ENCODE measurements around the gene INPP4A.
"Not testable (repeated sequence)": the region's sequence is repeated elsewhere in the genome, so short reads cannot be mapped to it uniquely, and the experiment has no call there.

INPP4A gene

DNA sequence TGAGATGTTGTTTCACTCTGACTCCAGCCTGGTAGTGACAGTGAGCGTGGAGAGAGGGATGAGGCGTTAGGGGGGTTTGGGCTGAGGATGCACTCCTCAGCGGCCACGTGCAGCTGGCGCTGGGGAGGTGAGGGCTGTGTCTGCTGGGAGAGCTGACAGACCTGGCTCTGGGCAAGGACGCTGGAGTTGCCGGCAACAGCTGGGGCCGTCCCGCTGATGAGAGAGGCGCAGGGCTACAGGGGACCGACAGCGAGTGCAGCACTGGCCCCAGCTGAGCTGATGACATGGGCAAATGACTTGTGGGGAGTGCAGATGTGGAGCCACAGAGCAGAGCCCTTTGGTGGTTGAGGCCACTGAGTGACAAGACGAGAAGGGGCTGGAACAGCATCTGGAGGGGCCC, 125.3 kb downstream of the INPP4A start:
- no peak for DNase-seq

DNA sequence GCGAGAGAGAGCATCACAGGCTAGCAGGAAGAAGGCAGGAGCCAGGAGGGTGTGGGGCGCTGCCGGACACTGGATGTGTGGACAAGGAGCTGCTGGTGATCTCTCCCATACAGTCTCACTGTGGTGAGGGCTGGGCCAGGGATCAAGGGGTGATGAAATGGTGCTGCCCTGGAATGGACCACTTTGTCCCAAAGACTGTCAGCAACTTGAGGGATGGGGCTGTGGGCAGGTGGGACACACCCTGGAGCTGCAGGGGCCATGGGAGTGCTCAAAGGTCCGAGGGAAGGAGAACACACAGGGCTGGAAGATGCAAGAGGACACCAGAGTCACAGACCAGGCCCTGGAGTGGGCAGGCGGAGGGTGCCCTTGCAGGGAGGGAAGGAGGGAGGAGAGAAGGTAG, 125.7 kb downstream of the INPP4A start:
- no peak for DNase-seq

DNA sequence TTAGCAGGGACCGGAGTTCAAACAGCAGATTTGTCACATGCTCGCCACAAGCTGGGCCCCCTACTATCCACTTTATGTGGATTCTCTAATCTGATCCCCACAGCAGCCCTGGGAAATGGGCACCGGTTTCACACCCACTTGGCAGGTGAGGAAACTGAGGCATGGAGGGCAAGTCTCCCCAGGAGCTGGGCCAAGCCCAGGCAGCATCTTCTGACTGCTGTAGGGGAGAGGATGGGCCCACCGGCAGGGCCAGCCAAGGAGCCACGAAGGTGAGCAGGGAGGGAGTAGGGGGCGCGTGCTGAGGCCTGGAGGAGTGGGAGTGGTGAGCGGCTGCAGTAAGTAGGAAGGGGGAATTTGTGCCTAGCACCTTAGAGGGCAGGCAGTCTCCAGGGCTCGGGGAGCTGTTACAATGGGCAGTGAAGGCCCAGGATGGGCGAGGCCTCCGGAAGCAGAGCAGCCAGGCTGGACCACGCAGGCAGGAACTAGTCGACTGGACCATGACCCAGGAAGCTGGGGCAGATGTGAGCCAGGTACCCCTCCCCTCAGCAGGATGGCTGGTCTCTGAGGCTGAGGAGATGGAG, 126.6 kb downstream of the INPP4A start:
- DNase-seq = no peak

DNA sequence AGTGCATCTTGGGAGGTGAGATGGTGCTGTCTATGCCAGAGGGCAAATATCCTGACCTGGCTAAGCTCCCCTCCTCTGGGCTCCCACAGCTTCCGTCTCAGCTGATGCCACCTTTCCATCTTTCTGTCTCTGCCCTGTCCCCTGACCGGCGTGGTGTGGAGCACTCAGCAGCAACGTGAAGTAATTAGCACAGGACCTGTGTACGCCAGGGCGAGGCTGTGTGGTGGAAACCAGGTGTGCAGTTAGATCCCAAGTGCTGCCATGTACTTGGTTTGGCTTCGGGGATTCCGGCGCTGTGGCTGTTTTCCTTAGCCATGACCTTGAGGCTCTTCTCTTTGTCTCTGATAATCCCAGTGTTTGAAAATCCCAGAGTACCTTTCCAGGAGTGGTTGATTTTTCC, 127.1 kb downstream of the INPP4A start:
- DNase-seq = no peak

DNA sequence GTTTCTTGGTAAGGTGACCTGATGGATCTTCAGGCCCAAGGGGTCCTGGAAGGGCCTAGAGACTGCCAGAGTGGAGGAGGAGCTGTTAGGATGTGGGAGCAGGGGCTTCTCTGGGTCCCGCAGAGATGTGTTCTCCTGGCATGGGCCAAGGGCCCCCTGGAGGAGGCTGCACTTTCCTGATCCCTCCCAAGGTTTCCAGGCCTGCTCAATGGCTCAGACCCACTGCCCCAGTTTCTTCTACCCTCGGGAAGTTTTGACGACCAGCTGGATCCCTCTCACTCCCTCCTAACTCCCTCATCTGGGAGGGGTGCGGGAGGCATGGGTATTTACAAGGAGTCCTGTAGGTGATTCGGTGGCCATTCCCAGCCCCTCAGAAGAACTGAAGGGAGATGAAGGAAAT, 127.6 kb downstream of the INPP4A start:
- no peak for DNase-seq

DNA sequence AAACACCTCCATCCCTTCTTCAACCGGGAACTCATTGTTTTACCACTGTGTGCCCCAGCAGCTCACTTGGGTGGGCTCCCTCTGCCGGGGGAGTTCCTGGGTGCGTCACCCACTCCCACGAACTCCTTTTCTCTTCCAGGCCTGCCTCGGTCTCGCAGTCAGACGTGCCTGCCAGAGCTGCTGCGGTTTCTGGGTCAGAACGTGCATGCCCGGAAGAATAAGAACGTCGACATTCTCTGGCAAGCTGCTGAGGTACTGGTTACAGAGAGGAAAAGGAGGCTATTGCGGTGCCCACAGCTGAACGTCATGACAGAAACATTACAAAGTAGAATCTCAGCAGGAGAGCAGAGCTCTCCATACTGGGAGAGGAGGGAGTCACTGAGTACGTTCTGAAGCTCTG, 128.0 kb downstream of the INPP4A start:
- no peak for DNase-seq

DNA sequence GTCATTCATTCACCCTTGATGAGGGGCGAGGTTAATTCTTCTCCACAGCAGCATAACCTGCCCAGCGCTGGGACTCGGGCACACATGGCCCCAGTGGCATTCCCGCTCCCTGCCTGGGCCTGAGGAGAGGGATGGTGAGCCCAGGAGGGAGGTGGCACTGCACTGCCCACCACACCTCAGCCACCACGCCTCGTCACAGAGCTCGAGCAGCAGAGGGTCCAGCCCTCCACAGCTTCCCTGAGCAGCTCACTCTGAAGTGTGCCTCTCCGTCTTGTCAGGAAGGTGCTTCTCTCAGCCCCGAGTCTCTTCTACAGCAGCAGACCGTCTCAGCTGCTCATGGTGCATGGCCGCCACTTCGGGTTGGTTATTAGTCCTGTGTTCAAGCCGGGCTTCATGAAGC, 128.8 kb downstream of the INPP4A start:
- DNase-seq = no peak

DNA sequence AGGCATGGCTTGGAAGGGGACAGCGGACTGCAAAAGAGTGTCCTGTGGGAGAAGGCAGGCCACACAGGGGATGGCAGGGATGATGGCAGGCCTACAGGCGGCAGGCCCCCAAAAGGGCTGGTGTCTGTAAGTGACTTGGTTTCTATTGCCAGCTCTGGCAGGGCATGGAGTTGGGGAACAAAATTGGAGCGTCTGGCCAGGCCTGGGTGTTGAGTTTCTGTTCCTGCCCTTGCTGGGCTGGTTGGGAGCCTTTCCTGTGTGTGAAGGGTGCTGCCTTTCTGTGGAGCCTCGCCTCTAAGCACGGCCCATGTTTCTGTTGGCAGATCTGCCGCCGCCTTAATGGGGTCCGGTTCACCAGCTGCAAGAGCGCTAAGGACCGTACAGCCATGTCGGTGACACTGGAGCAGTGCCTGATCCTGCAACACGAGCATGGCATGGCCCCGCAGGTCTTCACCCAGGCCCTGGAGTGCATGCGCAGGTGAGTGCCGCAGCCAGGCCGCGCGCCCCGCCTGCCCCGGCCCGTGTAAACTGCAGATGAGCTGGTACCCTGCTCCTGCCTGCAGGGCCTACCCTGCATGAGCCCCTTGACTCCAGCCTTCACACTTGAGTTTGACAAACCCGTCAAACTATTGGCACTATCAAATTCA, 132.1 kb downstream of the INPP4A start:
- no peak for DNase-seq

DNA sequence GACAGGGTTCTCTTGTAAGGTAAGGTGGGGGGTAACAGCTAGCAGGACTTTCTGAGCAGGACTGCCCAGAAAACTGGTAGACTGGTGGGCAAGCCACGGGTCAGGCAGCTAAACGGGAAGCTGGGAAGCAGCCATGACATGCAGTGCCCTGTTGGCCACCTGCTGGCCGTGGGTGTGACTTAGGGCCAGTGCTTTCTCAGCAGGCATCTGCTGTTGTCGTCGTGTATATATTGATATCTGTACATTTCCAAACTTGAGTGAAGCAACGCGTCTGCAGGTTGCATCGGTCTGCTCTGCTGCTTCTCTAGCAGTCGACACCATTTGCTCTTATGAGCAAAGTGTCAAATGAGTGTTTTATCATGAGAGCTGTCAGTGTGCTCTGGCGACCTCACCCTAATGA, 132.7 kb downstream of the INPP4A start:
- DNase-seq = no peak

DNA sequence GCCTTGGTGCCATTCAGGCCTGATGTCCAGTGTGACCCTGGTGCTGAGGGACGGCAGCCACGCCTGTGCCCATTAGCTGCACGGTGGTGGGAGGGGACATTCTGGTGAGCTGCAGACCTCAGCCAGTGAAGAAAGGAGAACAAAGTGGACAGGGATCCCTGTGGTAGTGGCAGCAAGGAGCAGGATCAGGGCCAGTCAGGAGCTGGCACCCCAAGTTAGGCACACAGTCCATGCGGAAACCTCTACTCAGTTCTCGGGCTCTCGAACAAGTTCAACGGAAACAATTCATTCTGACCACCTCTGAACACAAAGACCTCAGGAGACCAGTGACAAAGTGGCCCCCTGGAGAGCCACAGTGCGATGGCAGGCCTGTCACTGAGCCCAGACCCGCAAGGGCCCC, 133.6 kb downstream of the INPP4A start:
- DNase-seq = no peak

DNA sequence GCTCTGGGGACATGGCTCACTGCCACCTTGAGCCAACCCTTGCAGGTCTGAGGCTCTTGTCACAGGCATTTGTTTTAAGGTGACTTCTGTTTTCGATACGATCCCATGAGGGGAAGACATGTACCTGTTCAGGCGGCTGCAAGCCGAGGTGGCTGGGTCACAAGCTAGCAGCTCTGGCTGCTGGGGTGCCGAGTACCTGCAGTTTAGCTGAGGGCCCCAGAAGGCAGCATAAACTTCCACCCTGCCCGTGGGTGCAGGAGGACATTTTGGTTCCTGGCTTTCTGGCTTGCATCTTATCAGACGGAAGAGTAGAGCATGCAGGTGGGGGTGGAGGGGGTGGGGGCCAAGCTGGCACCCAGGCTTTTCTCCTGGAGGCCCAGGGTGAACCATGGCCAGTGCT, 135.3 kb downstream of the INPP4A start:
- DNase-seq = no peak

DNA sequence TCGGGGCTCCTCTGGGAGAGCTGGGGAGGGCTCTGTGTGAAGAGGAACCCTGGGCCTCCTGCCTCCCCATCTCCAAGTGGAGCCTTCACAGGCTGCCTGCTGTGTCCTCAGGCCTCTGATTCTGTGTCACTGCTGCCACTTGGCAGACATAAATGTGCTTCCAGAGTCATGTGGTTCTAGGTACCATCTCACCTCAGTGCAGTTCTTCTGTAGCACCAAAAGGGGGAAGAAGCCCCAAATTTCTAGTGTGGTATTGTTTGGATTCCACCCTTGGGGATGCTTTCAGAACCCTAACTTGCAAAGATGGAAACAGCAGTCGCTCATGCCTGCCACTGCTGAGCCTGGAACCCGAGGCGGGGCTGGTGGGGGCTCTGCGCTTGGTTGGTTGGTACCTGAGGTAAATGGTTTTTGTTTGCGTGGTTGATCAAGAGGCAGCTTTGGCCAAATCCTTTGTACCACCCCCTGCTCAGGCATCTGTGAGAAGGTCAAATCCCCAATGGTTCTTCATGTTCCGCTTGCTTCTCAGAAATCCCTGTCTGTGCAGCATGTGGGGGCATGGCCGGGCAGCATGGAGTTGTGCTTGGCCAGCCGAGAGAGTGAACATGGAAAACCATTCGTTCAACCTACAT, 136.1 kb downstream of the INPP4A start:
- no peak for DNase-seq

DNA sequence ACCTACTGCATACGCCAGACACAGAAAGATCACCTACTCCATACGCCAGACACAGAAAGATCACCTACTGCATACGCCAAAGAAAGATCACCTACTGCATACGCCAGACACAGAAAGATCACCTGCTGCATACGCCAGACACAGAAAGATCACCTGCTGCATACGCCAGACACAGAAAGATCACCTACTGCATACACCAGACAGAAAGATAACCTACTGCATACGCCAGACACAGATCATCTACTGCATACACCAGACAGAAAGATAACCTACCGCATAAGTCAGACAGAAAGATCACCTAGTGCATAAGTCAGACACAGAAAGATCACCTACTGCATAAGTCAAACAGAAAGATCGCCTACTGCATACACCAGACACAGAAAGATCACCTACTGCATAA, 137.9 kb downstream of the INPP4A start:
- DNase-seq = no peak

DNA sequence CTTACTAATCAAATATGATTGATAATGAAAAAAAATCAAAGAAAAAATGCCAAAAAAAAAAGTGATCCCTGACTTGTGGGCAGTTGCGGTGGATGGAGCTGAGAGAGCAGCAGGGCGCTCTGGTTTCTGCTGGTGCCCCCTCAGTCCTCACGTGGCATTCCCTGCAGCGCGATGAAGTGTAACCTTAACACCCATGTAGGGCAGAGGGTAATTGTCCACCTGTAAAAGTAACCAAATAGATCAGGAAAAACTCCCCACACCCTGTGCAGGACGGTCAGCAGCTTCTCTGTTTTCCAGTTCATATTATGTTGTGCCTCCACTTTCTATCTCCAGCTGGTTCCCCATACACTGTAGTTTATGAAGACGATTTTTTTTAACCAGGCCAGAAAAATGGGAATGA, 138.6 kb downstream of the INPP4A start:
- no peak for DNase-seq

DNA sequence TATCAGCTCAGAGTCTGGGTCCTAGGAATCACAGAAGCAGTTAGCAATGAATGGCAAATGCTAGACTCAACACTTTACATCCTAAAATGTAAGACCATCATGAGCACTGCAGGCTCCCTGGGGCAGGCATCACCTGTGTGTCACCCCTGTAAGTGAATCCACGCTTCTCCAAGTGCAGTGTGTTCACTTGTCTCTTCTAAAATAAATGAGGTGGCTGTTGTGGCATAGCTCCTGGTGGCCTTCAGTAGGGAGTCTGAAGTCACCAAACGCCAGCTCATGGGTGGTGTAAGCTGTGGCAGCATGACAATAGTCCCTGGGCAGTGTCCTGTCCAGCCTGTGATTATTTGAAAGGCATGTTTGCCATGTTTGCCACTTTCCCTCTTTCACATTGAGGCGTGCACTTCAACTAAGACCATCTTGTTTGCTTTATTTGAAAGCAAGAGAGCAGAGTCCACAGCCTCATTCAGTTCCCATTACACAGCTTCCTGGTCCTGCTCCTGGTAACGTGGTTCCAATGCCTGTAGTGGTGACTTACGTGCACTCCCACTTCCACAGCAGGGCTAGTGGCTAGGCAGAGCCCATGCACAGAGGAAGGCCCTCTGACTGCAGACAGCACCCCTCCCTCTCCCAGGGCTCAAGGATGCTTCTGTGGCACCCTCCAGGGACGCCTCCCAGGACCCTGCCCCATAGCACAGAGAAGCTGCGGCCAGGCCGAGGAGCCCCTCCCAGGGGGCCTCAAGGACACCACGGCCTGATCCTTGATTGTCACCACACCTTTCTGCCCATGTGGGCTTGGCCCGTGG, 139.4 kb downstream of the INPP4A start:
- no peak for DNase-seq

DNA sequence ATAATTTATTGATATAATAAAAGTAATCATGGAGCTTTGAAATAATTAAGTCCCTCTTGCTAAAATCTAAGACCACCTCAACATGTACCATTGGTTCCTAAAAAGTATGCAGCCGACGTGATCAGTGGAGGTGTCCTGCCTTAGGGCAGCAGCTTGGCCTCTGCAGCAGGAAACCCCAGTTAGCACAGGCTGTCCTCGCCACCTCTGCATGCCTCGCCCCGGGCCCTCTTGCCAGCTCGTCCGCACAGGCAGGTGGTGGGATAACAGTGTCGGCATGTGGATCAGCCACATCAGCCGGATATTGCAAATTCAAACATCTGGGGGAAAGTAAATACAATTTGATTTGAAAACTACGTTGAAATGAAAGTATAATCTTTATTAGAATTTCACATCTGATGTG, 140.7 kb downstream of the INPP4A start:
- no peak for DNase-seq

DNA sequence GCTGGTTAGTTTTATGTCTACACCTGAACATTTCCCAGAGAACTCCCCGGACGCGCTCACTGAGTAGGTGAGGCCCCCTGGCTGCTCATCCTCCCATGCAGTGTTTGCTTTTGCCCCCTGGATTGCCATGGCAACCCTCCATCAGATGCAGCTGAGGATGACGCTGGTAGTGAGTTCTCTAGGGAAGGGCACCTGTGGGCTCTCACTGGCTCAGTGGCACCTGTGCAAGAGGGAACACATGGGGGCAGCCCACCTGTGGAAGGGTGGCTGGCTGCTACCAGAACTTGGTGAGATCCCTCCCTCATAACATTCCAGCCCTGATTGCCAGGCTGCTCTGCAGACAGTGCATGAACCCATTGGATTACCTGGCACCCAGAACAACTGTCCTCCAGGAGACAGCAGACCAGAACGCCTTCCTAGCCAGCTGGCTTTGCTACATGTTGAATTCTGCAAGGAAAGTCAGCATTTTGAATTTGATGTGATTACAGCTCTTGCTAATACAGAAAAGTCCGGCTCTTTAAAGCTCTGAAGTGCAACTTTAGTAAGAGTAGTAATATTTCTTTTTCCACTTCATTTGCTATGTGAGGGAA, 142.0 kb downstream of the INPP4A start:
- no peak for DNase-seq

DNA sequence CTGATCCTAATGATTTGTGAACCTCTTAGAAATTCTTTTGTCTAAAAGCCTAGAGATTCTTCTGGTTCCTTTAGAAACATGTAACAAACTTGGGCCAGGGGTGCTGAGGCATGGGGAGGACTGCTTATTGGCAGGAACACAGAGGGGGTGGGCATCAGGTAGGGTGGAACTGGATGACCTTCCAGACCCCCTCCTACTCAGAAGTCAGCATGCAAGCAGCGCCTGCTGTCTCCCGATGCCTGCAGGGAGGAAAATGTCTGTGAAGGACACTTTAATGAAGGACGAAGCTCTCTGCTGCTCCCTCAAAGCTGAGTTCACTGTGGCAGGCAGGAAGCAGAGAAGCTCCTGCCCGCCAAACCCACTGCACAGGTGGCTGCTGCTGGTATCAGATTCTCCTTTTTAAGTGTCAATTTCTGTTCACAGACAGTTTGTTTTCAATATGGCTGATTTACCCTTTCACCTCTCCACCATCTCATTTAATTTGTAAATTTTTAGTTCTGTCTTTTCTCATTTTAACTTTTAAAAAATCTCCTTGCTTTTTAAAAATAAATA, 144.3 kb downstream of the INPP4A start:
- no peak for DNase-seq

DNA sequence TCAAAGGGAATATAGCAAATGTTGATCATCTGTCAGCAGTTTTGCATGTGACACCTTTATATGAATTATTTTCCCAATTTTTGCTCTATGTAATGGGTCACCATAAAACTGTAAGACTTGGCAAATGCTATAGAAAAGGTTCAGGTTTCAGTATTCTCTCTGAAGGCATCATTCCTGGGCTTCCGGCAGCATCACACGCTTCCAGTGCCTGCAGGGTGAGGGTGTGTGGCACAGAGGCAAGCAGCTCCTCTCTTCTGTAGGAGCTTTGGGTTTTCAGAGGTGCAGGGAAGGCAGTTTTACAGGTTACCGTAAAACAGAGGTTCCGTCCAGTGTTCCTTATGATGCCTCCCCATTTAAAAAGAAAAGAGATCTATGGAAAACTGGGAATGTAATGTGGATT, 144.8 kb downstream of the INPP4A start:
- no peak for DNase-seq

DNA sequence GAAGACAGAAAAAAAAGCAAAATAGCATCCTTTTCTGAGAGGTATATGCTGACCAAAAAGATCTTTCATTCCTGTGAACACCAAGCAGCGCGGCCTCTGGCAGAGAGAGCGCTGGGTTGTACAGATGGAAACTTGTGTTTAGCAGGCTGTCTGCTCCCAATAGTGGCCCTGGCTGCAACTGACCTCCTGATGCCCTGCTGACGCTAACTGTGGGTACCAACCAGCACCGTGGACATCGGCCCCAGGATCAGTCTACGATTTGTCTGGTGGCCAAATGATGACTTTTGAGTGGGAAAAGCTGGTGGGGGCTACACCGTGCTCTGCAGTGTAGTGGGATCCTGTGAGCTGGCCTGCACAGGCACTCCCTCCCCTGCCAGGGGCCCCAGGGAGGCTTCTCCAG, 147.9 kb downstream of the INPP4A start:
- DNase-seq = no peak

DNA sequence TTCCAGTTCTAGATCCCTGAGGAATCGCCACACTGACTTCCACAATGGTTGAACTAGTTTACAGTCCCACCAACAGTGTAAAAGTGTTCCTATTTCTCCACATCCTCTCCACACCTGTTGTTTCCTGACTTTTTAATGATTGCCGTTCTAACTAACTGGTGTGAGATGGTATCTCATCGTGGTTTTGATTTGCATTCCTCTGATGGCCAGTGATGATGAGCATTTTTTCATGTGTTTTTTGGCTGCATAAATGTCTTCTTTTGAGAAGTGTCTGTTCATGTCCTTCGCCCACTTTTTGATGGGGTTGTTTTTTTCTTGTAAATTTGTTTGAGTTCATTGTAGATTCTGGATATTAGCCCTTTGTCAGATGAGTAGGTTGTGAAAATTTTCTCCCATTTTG, 150.0 kb downstream of the INPP4A start:
- not testable (repeated sequence) for DNase-seq

DNA sequence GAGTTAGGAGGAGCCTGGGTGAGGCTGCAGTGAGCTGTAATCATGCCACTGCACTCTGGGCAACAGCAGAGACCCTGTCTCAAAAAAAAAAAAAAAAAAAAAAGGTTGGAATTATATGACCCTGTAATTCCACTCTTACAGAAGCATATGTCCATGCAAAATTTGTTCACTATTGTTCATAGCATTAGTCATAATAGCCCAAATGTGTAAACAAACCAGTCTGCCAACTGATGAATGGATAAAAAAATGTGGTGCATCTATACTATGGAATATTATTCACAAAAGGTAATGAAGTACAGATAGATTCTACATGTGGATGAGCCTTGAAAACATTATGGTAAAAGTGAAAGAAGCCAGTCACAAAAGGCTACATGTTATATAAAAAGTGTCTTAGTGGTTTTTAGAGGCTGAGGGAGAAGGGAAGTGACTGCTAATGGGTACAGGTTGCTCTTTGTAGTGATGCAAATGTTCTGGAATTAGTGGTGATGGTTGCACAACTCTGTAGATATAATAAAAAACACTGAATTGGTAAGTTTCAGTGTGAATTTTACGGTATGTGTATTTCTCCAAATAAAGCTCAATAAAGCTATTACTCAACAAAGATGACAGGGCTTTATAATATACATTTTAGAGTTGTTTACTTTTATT, 154.2 kb downstream of the INPP4A start:
- no peak for DNase-seq

Data from midbrain (tissue), 1 donor.